ENCODE measurements around the gene TAS2R41.
"Not testable (repeated sequence)": the region's sequence is repeated elsewhere in the genome, so short reads cannot be mapped to it uniquely, and the experiment has no call there.

TAS2R41 gene

GRCh38 chr7:143467724-143468123, 9.9 kb upstream of the TAS2R41 start:
- H3K27me3 Mint-ChIP-seq (ENCODE audit: low read depth), result peaks cover under 1% of the 10 kb centered on the region
- peaks cover 11% of the 10 kb centered on the region for H3K9me3 Mint-ChIP-seq
- no peak overlapping the region for H3K27ac Mint-ChIP-seq
- no peak overlapping the region for H3K4me3 Mint-ChIP-seq
- H3K4me1 Mint-ChIP-seq (ENCODE audit: low read depth), result no peaks in the 10 kb centered on the region
- no peaks in the 10 kb centered on the region for H3K36me3 Mint-ChIP-seq (ENCODE audit: low read depth)

- not testable (repeated sequence) for H3K36me3 Mint-ChIP-seq (ENCODE audit: low read depth); H3K4me1 Mint-ChIP-seq (ENCODE audit: low read depth); H3K27ac Mint-ChIP-seq; H3K4me3 Mint-ChIP-seq
- peaks cover 13% of the 10 kb centered on the region for H3K9me3 Mint-ChIP-seq
- peaks cover 11% of the 10 kb centered on the region for H3K27me3 Mint-ChIP-seq (ENCODE audit: low read depth)
These were observed 5.5 kb upstream of the TAS2R41 start for GRCh38 chr7:143472071-143472689.

DNA sequence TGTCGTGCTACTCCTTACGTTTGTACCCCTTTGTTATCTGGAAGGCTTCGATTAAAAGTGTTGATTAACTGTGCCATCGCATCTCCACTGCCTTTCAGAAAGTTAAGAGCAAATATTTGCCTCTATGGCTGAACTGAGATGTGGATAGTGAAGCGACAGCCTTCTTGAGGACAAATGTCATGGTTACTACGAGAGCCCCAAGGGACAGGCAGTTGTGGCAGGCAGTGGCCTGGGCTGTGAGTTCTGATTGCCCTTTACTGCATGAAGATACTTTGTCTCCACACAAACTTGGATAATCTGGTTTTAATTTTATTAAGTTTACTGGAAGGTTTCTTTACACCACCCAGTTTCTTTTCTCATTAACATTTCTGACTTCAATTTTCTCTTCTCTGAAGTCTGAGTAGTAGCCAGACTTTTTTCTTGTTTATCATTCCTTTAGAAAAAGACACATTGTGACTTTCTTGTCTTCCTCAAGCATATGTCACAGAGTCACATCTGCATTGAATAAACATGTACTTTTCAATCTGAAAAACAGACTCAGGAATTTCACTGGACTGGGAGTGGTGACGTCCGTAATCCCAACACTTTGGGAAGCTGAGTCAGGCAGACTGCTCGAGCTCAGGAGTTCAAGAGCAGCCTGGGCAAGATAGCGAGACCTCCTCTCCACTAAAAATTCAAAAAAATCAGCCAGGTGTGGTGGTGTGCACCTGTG, 1.5 kb downstream of the TAS2R41 start:
- no peak overlapping the region for H3K4me3 Mint-ChIP-seq
- no peaks in the 10 kb centered on the region for H3K9me3 Mint-ChIP-seq
- H3K27ac Mint-ChIP-seq, result no peak overlapping the region
- H3K4me1 Mint-ChIP-seq (ENCODE audit: low read depth), result no peaks in the 10 kb centered on the region
- no peaks in the 10 kb centered on the region for H3K36me3 Mint-ChIP-seq (ENCODE audit: low read depth)
- peaks cover 10% of the 10 kb centered on the region for H3K27me3 Mint-ChIP-seq (ENCODE audit: low read depth)

DNA sequence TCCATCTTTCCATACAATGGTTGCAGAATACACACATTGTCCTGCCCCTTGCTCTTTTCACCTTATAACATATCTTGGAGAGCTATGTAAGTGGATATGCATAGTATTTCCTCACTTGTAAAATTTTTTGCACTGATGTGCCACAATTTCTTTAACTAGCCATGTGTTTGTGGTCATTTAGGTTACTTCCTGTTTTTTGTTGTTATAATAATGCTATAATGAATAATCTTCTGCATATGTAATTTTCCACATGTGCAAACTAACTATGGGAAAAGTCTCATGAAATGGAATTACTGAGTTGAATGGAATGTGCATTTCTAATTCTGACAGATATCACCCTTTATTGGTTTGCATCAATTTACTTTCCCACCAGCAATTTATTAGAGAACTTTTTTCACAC, 2.8 kb downstream of the TAS2R41 start:
- peaks cover 6% of the 10 kb centered on the region for H3K27me3 Mint-ChIP-seq (ENCODE audit: low read depth)
- no peaks in the 10 kb centered on the region for H3K36me3 Mint-ChIP-seq (ENCODE audit: low read depth)
- no peaks in the 10 kb centered on the region for H3K9me3 Mint-ChIP-seq
- H3K4me1 Mint-ChIP-seq (ENCODE audit: low read depth), result no peaks in the 10 kb centered on the region
- no peak overlapping the region for H3K27ac Mint-ChIP-seq
- H3K4me3 Mint-ChIP-seq, result no peak overlapping the region

GRCh38 chr7:143484119-143484518, 6.4 kb downstream of the TAS2R41 start:
- Mint-ChIP-seq H3K4me1 (ENCODE audit: low read depth) (no peaks in the 10 kb centered on the region), H3K4me3 (no peak overlapping the region), H3K27me3 (ENCODE audit: low read depth) (peaks cover 6% of the 10 kb centered on the region), H3K9me3 (no peaks in the 10 kb centered on the region), H3K36me3 (ENCODE audit: low read depth) (no peaks in the 10 kb centered on the region), H3K27ac (no peak overlapping the region)

- H3K9me3 Mint-ChIP-seq, result no peaks in the 10 kb centered on the region
- peaks cover 6% of the 10 kb centered on the region for H3K27me3 Mint-ChIP-seq (ENCODE audit: low read depth)
- H3K4me3 Mint-ChIP-seq, result no peak overlapping the region
- no peak overlapping the region for H3K27ac Mint-ChIP-seq
- H3K4me1 Mint-ChIP-seq (ENCODE audit: low read depth), result no peaks in the 10 kb centered on the region
- no peaks in the 10 kb centered on the region for H3K36me3 Mint-ChIP-seq (ENCODE audit: low read depth)
These were observed 7.4 kb downstream of the TAS2R41 start for GRCh38 chr7:143485094-143485493.

DNA sequence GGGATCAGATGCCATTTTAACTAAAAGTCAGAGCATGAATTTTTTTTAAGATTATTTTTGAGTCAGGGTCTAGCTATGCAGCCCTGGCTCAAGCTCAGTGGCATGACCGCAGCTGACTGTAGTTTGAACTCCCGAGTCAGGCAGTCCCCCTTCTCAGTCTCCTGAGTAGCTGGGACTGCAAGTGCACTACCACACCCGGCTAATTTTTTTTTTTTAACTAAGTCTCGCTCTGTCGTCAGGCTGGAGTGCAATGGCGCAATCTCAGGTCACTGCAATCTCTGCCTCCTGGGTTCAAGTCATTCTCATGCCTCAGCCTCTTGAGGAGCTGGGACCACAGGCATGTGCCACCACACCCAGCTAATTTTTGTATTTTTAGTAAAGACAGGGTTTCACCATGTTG, 7.8 kb downstream of the TAS2R41 start:
- H3K36me3 Mint-ChIP-seq (ENCODE audit: low read depth), result no peaks in the 10 kb centered on the region
- H3K4me3 Mint-ChIP-seq, result no peak overlapping the region
- H3K4me1 Mint-ChIP-seq (ENCODE audit: low read depth), result no peaks in the 10 kb centered on the region
- H3K27ac Mint-ChIP-seq, result no peak overlapping the region
- no peaks in the 10 kb centered on the region for H3K9me3 Mint-ChIP-seq
- peaks cover 6% of the 10 kb centered on the region for H3K27me3 Mint-ChIP-seq (ENCODE audit: low read depth)

DNA sequence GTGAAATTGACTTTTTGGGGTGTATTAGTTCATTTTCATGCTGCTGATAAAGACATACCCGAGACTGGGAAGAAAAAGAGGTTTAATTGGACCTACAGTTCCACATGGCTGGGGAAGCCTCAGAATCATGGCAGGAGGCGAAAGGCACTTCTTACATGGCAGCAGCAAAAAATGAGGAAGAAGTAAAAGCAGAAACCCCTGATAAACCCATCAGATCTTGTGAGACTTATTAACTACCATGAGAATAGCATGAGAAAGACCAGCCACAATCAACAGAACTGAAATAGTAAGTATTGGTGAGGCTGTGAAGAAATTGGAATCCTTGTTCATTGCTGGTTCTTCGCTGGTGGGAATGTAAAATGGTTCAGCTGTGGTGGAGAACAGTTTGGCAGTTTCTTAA, 8.6 kb downstream of the TAS2R41 start:
- H3K27ac Mint-ChIP-seq; H3K4me3 Mint-ChIP-seq; H3K9me3 Mint-ChIP-seq; H3K36me3 Mint-ChIP-seq (ENCODE audit: low read depth); H3K27me3 Mint-ChIP-seq (ENCODE audit: low read depth); H3K4me1 Mint-ChIP-seq (ENCODE audit: low read depth): not testable (repeated sequence)

- H3K36me3 Mint-ChIP-seq (ENCODE audit: low read depth), result no peaks in the 10 kb centered on the region
- H3K9me3 Mint-ChIP-seq, result no peaks in the 10 kb centered on the region
- no peaks in the 10 kb centered on the region for H3K27me3 Mint-ChIP-seq (ENCODE audit: low read depth)
- no peak overlapping the region for H3K27ac Mint-ChIP-seq
- H3K4me1 Mint-ChIP-seq (ENCODE audit: low read depth), result peaks cover 6% of the 10 kb centered on the region
- H3K4me3 Mint-ChIP-seq, result no peak overlapping the region
These were observed 9.4 kb downstream of the TAS2R41 start for GRCh38 chr7:143487061-143487460.

GRCh38 chr7:143487566-143487965, 9.9 kb downstream of the TAS2R41 start:
- Mint-ChIP-seq H3K27me3 (ENCODE audit: low read depth) (no peaks in the 10 kb centered on the region), H3K4me1 (ENCODE audit: low read depth) (peaks cover 10% of the 10 kb centered on the region), H3K27ac (no peak overlapping the region), H3K9me3 (no peaks in the 10 kb centered on the region), H3K4me3 (no peak overlapping the region), H3K36me3 (ENCODE audit: low read depth) (no peaks in the 10 kb centered on the region)

DNA sequence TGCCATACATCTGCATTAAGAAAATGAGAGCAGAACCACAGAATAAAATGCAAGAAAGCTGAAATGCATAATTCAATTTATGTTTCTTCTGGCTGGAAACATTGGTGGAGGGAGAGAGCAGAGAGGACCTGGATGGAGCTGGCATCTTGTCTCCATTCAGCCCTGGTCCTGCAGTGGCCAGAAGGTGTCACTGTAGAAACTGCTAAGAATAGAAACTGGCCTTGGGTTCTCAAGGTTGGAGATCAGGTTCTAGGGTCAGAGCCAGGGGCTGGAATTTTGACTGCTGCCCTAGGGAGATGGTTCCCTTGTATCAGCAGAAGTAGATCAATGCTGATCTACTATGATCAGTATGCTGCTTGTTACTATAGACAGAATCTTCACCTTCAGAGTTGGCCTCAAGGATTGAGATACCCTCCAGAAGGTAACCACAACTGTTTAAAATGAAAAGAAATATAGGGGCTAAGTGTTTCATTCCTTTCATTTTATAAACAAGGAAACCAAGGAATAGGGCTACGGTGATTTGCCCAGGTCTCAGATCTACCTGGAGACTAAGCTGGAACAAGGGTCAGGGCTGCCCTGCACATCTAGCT, 13.1 kb downstream of the TAS2R41 start:
- Mint-ChIP-seq H3K9me3 (no peaks in the 10 kb centered on the region), H3K27ac (no peak overlapping the region)

DNA sequence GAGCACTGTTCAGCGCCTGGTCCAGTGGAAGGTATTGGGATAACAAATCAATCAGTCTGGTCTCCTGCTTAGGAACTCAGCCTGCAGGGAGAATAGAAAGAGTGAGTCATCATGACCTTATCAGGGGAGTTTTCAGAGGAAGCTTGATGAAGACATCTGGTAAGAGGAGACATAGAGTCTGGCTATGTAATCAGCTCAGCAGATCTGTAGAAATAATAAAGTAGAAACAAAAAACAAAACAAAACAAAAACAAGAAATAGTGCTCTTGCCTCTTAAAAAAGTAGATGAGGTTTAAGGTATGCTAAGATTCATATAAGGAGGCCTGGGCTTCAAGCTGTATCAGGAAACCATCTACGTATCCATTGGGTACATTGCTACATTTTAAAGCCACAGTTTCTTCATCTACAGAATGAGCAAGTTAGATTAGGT, 14.4 kb downstream of the TAS2R41 start:
- peaks cover 19% of the 10 kb centered on the region for H3K4me1 Mint-ChIP-seq (ENCODE audit: low read depth)
- H3K9me3 Mint-ChIP-seq, result no peaks in the 10 kb centered on the region
- H3K27me3 Mint-ChIP-seq (ENCODE audit: low read depth), result no peaks in the 10 kb centered on the region
- peak overlapping the region; percentile 32 for H3K27ac Mint-ChIP-seq
- H3K36me3 Mint-ChIP-seq (ENCODE audit: low read depth), result no peaks in the 10 kb centered on the region
- no peak overlapping the region for H3K4me3 Mint-ChIP-seq

More for the DNA sequence above, 13.1 kb downstream of the TAS2R41 start:
- Mint-ChIP-seq H3K4me1 (ENCODE audit: low read depth) (peaks cover 19% of the 10 kb centered on the region), H3K4me3 (no peak overlapping the region), H3K36me3 (ENCODE audit: low read depth) (no peaks in the 10 kb centered on the region), H3K27me3 (ENCODE audit: low read depth) (no peaks in the 10 kb centered on the region)

- peaks cover 19% of the 10 kb centered on the region for H3K4me1 Mint-ChIP-seq (ENCODE audit: low read depth)
- no peak overlapping the region for H3K4me3 Mint-ChIP-seq
- no peaks in the 10 kb centered on the region for H3K9me3 Mint-ChIP-seq
- no peaks in the 10 kb centered on the region for H3K27me3 Mint-ChIP-seq (ENCODE audit: low read depth)
- H3K36me3 Mint-ChIP-seq (ENCODE audit: low read depth), result no peaks in the 10 kb centered on the region
- H3K27ac Mint-ChIP-seq, result peak overlapping the region; percentile 6
These were observed 15.4 kb downstream of the TAS2R41 start for GRCh38 chr7:143492799-143493739.

- no peaks in the 10 kb centered on the region for H3K27me3 Mint-ChIP-seq (ENCODE audit: low read depth)
- no peaks in the 10 kb centered on the region for H3K9me3 Mint-ChIP-seq
- H3K27ac Mint-ChIP-seq, result peak overlapping the region; percentile 6
- peaks cover 19% of the 10 kb centered on the region for H3K4me1 Mint-ChIP-seq (ENCODE audit: low read depth)
- H3K4me3 Mint-ChIP-seq, result no peak overlapping the region
- H3K36me3 Mint-ChIP-seq (ENCODE audit: low read depth), result no peaks in the 10 kb centered on the region
These were observed 16.1 kb downstream of the TAS2R41 start for GRCh38 chr7:143493751-143494150.
